ENCODE data around the gene FAM221B.

Gene FAM221B

DNA sequence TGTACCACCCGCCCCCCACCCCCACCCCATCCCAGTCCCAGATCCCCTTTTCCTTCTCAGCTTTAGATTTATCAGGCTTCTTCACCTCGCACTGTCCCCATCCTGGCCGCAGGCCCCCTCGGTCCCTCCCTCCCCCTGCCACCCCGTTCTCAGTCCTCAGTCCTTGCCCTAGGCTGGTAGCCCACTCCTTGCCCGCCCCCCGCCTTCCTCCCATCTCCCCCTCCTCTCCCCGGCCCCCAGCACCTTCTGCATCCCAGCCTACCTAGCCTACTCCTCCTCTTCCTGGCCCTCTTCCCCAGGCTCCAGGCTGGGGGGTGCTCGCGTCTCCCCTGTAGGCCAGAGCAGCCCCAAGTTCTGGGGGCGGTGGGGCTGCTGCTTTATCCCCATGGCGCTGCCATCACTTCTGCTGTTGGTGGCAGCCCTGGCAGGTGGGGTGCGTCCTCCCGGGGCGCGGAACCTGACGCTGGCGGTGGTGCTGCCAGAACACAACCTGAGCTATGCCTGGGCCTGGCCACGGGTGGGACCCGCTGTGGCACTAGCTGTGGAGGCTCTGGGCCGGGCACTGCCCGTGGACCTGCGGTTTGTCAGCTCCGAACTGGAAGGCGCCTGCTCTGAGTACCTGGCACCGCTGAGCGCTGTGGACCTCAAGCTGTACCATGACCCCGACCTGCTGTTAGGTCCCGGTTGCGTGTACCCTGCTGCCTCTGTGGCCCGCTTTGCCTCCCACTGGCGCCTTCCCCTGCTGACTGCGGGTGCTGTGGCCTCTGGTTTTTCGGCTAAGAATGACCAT, 36.3 kb downstream of the FAM221B start:
- DNase-seq (ENCODE audit: extremely low read depth in 1 of 2, low read depth in 1 of 2): no peak

DNA sequence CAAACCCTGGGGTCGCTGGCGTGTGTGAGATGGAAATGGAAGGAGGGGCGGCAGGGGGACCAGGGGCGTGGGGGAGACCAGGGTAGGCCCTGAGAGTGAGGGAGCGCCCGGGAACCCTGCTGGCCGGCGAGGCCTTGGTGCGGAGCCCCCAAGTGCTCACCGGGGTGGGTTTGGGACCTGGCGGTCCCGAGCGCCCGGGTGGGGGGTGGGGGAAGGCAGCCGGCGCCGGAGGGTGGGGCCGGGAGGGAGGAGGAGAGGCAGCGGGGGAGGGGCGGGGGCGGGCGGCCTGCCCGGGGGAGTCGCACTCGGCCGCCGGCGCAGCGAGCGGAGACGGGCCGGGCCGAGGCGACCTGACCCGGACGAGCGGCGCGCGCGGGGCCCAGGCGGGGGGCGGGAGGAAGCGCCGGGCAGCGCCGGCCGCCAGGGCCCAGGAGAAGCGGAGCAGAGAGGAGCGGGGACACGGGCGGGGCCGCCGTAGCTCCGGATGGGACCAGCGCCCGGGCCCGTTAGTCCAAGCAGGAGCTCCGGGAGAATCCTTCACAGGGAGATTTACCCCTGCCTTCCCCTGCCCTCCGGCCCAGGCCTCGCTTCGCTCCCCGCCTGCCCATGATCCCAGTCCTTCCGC, 37.1 kb downstream of the FAM221B start, which contains the start of gene NPR2:
NPR2 (plus strand) TSS at position 295 of the 625 bp plus-strand sequence. CDS start 818 bp downstream, outside the sequence.
- DNase-seq (ENCODE audit: extremely low read depth in 1 of 2, low read depth in 1 of 2): no peak

DNA sequence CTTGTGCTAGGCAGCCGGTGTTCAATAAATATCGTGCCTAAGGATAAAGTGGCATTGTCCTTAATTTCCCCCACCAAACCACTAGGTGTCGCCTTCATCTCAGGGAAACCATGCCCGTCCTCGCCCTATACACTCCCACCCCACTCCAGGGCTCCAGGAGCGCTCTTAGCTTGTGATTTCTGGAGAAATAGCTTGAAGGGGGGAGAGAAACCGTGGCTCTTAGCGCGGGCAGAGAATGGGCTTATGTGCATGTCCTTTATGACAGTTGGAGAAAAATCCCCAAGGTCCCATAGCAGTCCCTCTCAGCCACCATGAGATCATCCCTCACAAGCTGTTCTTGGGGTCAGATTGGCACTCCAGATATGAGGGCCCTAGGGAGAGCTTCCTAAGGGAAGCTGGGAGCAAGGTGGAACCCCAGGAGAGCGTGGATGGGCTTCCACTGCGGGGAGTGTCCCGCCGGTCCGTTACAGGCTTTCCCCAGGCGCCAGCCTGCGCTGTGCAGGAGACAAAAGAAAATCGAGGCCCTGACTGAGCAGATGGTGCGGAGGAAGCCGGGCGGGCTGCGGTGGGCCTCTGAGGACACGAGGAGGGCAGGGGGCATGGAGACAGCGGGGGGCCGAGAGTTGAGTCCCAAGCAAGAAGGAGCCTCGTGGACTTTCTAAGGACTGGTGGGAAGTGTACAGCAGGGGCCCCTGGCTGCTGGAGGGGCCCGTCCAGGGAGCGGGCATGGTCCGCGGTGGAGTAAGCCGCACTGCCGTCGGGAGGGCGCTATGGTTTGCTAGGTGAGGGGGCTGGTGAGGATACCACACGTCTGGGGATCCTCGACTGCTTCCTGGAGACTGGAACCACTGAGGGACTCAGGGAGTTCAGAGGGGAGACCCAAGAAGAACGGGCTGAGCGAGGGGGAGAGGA, 37.9 kb downstream of the FAM221B start:
- DNase-seq (ENCODE audit: extremely low read depth in 1 of 2, low read depth in 1 of 2): peak; percentile 18 to 24

DNA sequence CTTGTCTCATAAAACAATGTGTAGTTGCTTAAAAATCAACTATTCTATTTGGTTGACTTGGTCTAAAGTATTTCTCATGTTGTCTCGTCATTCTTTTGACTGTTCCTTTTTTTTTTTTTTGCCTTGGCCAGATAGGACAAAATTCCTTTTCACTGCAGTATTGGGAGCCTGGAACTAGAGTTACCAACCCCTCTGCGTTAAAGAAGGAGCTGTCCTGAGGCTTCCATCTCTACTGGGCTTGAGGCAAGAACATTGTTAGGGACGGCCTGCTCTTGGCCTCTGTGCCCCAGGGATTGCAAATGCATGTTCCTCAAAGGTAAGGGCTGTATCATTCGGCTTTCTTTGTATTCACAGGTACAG, 38.5 kb downstream of the FAM221B start:
- DNase-seq (ENCODE audit: extremely low read depth in 1 of 2, low read depth in 1 of 2): no peak

DNA sequence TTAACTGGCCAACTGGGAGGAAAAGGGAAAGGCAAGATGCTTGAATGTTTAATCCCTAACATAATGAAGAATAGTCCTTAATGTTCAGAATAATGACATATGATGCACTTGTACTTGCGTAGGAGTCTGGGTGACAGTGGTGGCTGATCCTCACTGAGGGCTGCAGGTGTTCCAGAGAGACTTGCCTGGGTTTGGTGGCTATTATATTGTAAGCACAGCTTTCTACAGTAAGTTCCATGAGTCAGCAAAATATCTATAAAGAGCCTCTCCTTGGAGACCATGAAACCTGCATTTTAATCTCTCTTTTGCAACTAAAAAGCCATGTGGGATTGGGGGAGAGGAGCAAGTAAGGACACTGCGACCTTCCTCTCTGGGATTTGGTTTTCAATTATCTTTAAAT, 39.0 kb downstream of the FAM221B start:
- no peak for DNase-seq (ENCODE audit: extremely low read depth in 1 of 2, low read depth in 1 of 2)

DNA sequence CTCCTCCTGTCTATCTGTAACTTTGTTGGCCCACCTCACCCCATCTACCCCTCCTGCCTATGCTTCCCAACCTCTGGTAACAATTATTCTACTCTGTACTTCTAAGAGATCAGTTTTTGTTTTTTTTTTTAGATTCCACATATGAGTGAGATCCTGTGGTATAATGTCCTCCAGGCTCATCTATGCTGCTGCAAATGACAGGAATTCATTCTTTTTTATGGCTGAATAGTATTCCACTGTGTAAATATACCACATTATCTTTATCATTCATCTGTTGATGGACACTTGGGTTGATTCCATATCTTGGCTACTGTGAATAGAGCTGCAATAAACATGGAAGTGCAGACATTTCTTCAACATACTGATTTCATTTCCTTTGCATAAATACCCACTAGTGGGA, 45.1 kb downstream of the FAM221B start:
- DNase-seq (ENCODE audit: extremely low read depth in 1 of 2, low read depth in 1 of 2): no peak

DNA sequence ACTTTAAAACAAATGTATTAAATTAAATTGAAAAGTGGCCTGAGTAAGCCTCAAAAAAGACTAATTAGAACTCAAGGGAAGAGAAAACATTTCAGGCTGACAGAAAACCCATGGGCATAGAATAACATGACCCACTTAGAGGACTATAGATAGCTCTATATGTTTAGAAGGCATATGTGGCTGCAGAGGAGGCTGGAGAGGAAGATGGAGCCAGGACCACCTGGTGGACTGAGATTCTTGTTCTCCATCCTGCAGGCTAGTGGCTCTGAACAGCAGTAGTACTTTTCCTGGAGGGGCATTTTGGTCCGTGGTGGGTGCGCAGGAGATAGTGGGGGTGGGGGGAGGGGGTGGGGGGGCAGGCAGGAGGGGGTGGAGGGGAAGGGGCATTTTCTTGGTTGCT, 47.5 kb downstream of the FAM221B start:
- no peak for DNase-seq (ENCODE audit: extremely low read depth in 1 of 2, low read depth in 1 of 2)

DNA sequence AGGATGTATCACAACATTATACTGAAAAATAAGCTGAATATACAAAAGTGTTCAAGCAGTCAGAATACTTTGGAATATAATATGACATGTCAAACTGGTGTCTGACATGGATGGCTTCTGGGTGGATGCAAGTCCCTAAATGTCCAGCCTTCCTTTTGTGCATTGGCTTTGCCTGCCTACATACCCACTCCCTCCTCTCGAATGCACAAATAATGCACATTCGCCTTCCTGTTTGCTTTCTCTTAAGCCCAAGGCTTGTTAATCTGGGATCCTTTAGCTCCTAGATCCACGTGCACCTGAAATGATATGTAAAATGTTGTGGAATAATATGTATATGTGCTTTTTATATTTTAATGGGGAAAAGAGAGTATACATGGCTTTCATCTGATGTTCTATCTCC, 50.0 kb downstream of the FAM221B start:
- DNase-seq (ENCODE audit: extremely low read depth in 1 of 2, low read depth in 1 of 2): no peak

DNA sequence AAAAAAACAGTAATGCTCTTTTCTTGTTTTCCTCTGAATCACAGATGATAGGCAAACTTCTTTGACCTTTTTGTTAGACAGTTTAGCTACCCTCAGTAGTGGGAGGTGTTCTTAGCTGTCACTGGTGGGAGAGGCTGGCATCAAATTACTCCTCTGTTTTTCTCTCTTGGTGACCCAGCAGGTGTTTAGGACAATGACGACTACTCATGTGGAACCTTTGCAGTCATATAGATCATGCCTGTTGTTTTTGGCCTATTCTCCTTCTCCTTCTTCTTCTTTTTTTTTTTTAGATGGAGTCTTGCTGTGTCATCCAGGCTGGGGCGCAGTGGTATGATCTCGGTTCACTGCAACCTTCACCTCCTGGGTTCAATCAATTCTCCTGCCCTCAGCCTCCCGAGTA, 52.5 kb downstream of the FAM221B start:
- no peak for DNase-seq (ENCODE audit: extremely low read depth in 1 of 2, low read depth in 1 of 2)

DNA sequence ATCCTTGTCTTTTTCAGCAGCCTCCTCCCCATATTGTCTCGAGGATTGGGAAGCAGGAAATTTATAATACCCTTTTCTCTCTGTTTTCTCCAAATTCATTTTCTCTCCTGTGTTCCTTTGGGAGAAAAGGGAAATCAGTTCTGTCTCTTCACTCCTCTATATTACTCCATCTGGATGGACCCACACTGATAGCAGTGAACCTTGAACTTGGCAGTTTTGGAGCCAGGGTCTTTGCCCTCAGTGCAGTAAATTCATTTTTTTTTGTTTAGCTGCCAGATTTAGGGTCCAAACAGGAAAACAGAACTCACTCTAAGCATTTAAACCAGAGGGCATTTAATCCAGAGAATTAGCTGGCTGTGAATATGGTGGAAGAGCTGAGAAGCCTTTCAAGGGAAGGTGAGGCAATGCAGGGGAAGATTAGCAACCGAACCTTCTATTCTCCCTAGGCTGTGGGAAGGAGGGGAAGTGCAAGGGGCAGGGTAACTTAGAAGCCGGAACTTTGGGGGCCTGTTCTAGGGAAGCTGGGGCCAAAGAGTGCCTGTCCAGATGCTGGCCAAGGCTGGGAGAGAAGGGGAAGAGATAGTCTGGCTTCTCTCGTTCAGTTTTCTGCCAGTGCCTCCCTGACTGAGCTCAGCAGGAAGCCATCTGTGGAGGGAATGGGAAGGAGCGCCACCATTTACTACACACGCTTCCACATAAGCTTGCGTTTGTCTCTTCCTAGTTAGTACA, 53.5 kb downstream of the FAM221B start:
- no peak for DNase-seq (ENCODE audit: extremely low read depth in 1 of 2, low read depth in 1 of 2)

DNA sequence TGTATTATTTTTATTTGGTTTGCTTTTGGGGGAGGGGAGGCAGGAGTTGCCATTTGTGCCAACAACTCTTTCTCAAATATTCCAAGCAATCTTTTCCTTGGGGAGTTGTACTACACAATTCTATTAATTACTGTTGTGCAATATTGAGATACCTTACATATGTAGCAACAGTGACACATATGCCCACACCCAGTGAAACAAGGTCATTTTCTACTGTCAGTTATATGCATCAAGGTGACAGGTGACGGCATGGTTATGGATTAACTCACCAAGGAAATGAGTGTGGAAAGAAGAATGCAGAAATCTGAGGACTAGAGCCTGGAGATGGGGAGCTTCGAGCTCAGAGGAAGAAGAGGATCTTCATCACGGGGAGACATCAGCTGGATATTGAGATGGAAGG, 56.6 kb downstream of the FAM221B start:
- DNase-seq (ENCODE audit: extremely low read depth in 1 of 2, low read depth in 1 of 2): no peak

DNA sequence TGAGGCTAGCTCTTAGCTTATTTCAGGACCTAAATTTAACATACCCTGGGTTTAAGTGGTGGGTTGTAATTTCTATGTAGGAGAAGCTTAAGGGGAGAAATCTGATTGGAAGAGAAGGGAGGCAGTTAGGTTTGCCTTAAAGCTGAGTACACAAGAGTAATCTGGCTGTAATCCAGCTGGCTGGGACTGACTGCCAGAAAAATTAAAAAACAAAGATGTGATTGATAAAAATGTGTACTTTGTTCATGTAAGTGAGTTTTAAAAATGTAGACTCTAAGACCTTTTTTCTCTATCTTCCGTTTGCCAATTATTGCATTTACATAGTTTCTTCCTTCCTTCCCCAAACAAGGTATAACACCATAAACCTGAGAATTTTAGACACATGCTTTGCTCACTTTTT, 57.0 kb downstream of the FAM221B start:
- DNase-seq (ENCODE audit: extremely low read depth in 1 of 2, low read depth in 1 of 2): no peak

DNA sequence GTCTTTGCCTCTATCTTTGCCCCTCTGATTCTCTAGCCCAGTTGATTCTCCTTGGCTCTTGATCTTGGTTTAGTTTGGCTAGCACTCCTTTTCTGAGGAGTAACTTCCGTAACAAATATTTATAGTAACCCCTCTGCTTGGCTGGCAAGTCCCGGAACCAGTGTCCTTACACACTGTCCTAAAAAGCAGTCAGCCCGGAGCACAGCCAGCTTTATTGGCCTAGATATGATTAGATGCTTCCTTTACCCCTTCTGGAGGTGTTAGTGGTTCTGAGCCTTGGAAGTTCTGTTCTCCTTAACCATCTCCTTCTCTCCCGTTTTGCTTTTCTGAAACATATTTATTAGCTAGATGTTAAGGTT, 57.5 kb downstream of the FAM221B start:
- no peak for DNase-seq (ENCODE audit: extremely low read depth in 1 of 2, low read depth in 1 of 2)

DNA sequence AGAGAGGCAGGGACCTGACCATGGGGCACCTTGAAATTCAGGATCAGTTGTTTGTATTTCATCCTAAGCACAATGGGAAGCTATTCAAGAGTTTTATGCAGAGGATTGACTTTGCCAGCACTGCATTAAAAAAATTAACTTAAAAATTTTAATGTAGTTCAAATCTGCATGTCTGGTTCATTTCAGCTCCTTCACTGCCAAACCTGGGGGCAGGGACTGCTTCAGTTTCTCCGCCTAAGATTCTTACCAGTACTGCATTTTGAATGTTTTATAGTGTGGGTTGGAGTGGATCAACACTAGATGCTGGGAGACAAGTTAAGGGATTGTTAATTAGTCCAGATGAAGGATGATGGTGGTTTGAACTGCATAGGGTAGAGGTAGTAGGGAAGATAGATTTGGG, 58.8 kb downstream of the FAM221B start:
- no peak for DNase-seq (ENCODE audit: extremely low read depth in 1 of 2, low read depth in 1 of 2)

DNA sequence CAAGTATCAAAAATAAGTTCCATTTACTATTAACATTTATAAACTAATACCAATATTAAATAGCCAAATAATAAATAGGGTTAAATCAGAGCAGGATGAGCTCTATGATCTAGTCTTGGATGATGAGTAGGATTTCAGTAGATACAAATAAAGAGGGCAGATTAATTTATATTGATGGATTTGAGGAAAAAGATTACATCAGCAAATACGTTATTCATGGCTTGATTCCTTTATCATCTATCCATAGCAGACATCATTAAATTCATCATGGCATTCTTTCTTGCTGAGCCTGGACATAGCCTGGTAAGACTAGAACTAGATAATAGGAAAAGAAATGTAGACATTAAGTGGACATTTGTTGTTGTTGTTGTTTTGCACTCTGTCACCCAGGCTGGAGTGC, 61.1 kb downstream of the FAM221B start:
- no peak for DNase-seq (ENCODE audit: extremely low read depth in 1 of 2, low read depth in 1 of 2)

DNA sequence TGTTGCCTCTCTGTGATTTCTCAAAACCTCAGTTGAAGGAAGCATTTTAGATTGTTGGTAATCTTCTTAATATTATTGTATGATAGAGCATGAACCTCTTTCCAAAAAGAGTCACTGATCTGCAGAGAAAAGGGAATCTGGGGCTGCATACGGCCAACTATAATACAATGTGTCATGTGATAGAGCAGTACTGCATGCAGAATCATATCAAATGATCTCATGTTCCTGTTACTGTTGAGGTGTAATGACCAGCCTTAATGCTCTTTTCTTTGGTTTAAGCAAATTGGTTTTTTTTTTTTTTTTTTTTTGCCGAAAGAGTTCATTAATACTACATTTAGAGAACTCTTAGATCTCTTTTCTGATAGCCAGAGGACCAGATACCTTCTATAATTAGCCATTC, 61.5 kb downstream of the FAM221B start:
- DNase-seq (ENCODE audit: extremely low read depth in 1 of 2, low read depth in 1 of 2): no peak
